ENCODE results near the gene RAB36. TPM values are rescaled to one million over a fixed set of nuclear protein-coding genes. Genes with fewer than 3 reads are reported as not detected.

The RAB36 gene
- total RNA-seq, 1 donor from 2014 or later: 2.2 TPM

GRCh38 chr22:23193196-23193827 is 48.0 kb downstream of the RAB36 start:
- DNase-seq (ENCODE audit: low spot score): no peak
- H3K4me1 Mint-ChIP-seq (ENCODE audit: unreplicated experiment): peaks cover 25% of the 10 kb centered on the region
- H3K36me3 Mint-ChIP-seq (ENCODE audit: low read depth, unreplicated experiment): peaks cover 15% of the 10 kb centered on the region
- H3K4me3 Mint-ChIP-seq (ENCODE audit: unreplicated experiment): no peak overlapping the region
- TF ChIP-seq, protein P1, sequence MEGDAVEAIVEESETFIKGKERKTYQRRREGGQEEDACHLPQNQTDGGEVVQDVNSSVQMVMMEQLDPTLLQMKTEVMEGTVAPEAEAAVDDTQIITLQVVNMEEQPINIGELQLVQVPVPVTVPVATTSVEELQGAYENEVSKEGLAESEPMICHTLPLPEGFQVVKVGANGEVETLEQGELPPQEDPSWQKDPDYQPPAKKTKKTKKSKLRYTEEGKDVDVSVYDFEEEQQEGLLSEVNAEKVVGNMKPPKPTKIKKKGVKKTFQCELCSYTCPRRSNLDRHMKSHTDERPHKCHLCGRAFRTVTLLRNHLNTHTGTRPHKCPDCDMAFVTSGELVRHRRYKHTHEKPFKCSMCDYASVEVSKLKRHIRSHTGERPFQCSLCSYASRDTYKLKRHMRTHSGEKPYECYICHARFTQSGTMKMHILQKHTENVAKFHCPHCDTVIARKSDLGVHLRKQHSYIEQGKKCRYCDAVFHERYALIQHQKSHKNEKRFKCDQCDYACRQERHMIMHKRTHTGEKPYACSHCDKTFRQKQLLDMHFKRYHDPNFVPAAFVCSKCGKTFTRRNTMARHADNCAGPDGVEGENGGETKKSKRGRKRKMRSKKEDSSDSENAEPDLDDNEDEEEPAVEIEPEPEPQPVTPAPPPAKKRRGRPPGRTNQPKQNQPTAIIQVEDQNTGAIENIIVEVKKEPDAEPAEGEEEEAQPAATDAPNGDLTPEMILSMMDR (IDR thresholded peaks at IDR 0.05; ENCODE audit: unreplicated experiment): no peak
- H3K9me3 Mint-ChIP-seq (ENCODE audit: unreplicated experiment): no peaks in the 10 kb centered on the region
- H3K27me3 Mint-ChIP-seq (ENCODE audit: unreplicated experiment): peaks cover 6% of the 10 kb centered on the region
- no peak overlapping the region for H3K27ac Mint-ChIP-seq (ENCODE audit: unreplicated experiment)

GRCh38 chr22:23193882-23194281 is 48.6 kb downstream of the RAB36 start:
- Mint-ChIP-seq H3K27me3 (ENCODE audit: unreplicated experiment) (peaks cover 4% of the 10 kb centered on the region), H3K4me1 (ENCODE audit: unreplicated experiment) (peaks cover 27% of the 10 kb centered on the region), H3K36me3 (ENCODE audit: low read depth, unreplicated experiment) (peaks cover 15% of the 10 kb centered on the region), H3K27ac (ENCODE audit: unreplicated experiment) (no peak overlapping the region), H3K4me3 (ENCODE audit: unreplicated experiment) (no peak overlapping the region), H3K9me3 (ENCODE audit: unreplicated experiment) (no peaks in the 10 kb centered on the region)
- TF ChIP-seq, protein P1 (IDR thresholded peaks at IDR 0.05; ENCODE audit: unreplicated experiment): no peak
- no peak for DNase-seq (ENCODE audit: low spot score)

GRCh38 chr22:23196165-23196564 is 50.9 kb downstream of the RAB36 start:
- H3K36me3 Mint-ChIP-seq (ENCODE audit: low read depth, unreplicated experiment): peaks cover 20% of the 10 kb centered on the region
- H3K27ac Mint-ChIP-seq (ENCODE audit: unreplicated experiment): peak overlapping the region; percentile 45
- no peak overlapping the region for H3K4me3 Mint-ChIP-seq (ENCODE audit: unreplicated experiment)
- TF ChIP-seq, protein P1 (IDR thresholded peaks at IDR 0.05; ENCODE audit: unreplicated experiment): no peak
- DNase-seq (ENCODE audit: low spot score): no peak
- H3K27me3 Mint-ChIP-seq (ENCODE audit: unreplicated experiment): peaks cover 4% of the 10 kb centered on the region
- no peaks in the 10 kb centered on the region for H3K9me3 Mint-ChIP-seq (ENCODE audit: unreplicated experiment)
- peaks cover 41% of the 10 kb centered on the region for H3K4me1 Mint-ChIP-seq (ENCODE audit: unreplicated experiment)

DNA sequence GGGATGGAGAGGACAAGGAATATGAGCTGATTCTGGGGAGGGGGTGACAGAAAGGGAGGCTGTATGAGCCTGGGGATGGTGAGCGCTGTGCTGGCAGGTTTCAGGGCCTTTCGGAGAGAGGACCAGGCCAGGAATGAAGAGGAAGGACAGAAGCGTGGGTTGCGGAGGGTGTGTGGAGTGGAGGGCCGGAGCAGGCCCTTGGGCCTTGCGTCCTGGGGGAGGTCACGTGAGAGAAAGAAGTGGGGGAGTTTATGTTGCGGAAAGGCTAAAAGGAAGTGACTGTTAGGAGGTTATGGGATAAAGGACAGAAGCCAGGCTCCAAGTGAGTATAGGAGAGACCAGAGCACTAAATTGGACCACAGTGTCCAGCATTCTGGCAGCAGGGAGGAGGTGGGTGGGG is 52.6 kb downstream of the RAB36 start:
- Mint-ChIP-seq H3K9me3 (ENCODE audit: unreplicated experiment) (no peaks in the 10 kb centered on the region), H3K27ac (ENCODE audit: unreplicated experiment) (peak overlapping the region; percentile 81), H3K4me1 (ENCODE audit: unreplicated experiment) (peaks cover 31% of the 10 kb centered on the region), H3K27me3 (ENCODE audit: unreplicated experiment) (no peaks in the 10 kb centered on the region), H3K4me3 (ENCODE audit: unreplicated experiment) (peak overlapping the region; percentile 35), H3K36me3 (ENCODE audit: low read depth, unreplicated experiment) (peaks cover 10% of the 10 kb centered on the region)
- DNase-seq (ENCODE audit: low spot score): no peak
- TF ChIP-seq, protein P1 (IDR thresholded peaks at IDR 0.05; ENCODE audit: unreplicated experiment): no peak

DNA sequence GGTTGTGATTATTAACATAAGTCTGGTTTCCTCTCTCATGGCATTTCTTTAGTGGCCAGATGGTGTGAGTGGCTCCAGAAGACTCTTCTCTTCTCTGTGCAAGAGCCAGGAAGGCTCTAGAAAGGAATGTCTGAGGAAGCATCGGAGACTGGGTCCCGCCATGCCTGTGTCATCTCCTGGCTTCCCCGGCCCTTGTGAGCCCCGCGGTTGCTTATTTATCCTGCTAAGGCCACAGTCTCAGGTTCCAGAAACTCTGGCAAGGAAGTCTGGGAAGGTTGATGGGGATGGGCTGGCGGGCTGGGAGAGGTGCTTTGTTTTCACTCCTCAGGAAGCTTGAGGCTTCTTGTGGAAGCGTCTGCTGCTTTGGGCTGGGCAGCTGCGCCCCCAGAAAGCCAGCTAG is 53.9 kb downstream of the RAB36 start:
- peak overlapping the region; percentile 57 for H3K4me3 Mint-ChIP-seq (ENCODE audit: unreplicated experiment)
- peaks cover 10% of the 10 kb centered on the region for H3K36me3 Mint-ChIP-seq (ENCODE audit: low read depth, unreplicated experiment)
- H3K27me3 Mint-ChIP-seq (ENCODE audit: unreplicated experiment): no peaks in the 10 kb centered on the region
- peaks cover 39% of the 10 kb centered on the region for H3K4me1 Mint-ChIP-seq (ENCODE audit: unreplicated experiment)
- no peaks in the 10 kb centered on the region for H3K9me3 Mint-ChIP-seq (ENCODE audit: unreplicated experiment)
- H3K27ac Mint-ChIP-seq (ENCODE audit: unreplicated experiment): peak overlapping the region; percentile 90
- TF ChIP-seq, protein P1 (IDR thresholded peaks at IDR 0.05; ENCODE audit: unreplicated experiment): no peak
- peak; percentile 40 for DNase-seq (ENCODE audit: low spot score)

Data from endothelial cell (in vitro differentiated cells).